Stomach smooth muscle (tissue), 2 donors: ENCODE results near the gene RFC4.

Experiments used
- H3K27ac ChIP-seq: one replicate; pipeline ENCODE4 v1.7.0; 2013; ENCODE audit warnings: mild to moderate bottlenecking, low read length, inconsistent platforms
- H3K27me3 ChIP-seq, 2 donors: one replicate each; pipeline ENCODE4 v1.7.0; 2013; ENCODE audit warnings: low read length in 2 of 2; ENCODE audit not compliant: insufficient read depth in 2 of 2, control insufficient read depth in 1 of 2
- H3K36me3 ChIP-seq, 2 donors: one replicate each; pipeline ENCODE4 v1.7.0; 2013; ENCODE audit warnings: low read length in 2 of 2; ENCODE audit not compliant: control insufficient read depth in 2 of 2, insufficient read depth in 2 of 2
- H3K4me1 ChIP-seq: one replicate; pipeline ENCODE4 v1.7.0; 2013; ENCODE audit warnings: low read length; ENCODE audit not compliant: control insufficient read depth, insufficient read depth
- H3K4me3 ChIP-seq, 2 donors: one replicate each; pipeline ENCODE4 v1.7.0; 2013; ENCODE audit warnings: low read length in 2 of 2
- H3K9ac ChIP-seq, 2 donors: one replicate each; pipeline ENCODE4 v1.7.0; 2013; ENCODE audit warnings: low read length in 2 of 2, mild to moderate bottlenecking in 1 of 2
- H3K9me3 ChIP-seq, 2 donors: one replicate each; pipeline ENCODE4 v1.7.0; 2013; ENCODE audit warnings: low read length in 2 of 2; ENCODE audit not compliant: control insufficient read depth in 2 of 2
- donor health status: healthy.
- donor health status: Pancreatic carcinoma.

RFC4 gene

GRCh38 chr3:186746008-186746407, 60.3 kb downstream of the RFC4 start:
- Histone ChIP-seq H3K36me3 (no peaks in the 10 kb centered on the region), H3K9me3 (no peaks in the 10 kb centered on the region), H3K27me3 (peaks cover 0 to 2% of the 10 kb centered on the region in 2 donors), H3K27ac (no peak overlapping the region), H3K4me3 (no peak overlapping the region), H3K4me1 (no peaks in the 10 kb centered on the region), H3K9ac (no peak overlapping the region)

- Histone ChIP-seq H3K4me3 (no peak overlapping the region), H3K27me3 (peaks cover 2% of the 10 kb centered on the region in 2 donors), H3K27ac (no peak overlapping the region), H3K4me1 (no peaks in the 10 kb centered on the region), H3K36me3 (no peaks in the 10 kb centered on the region), H3K9ac (no peak overlapping the region), H3K9me3 (no peaks in the 10 kb centered on the region)
Measured at GRCh38 chr3:186743666-186744065, 62.6 kb downstream of the RFC4 start.

GRCh38 chr3:186742618-186743380, 63.5 kb downstream of the RFC4 start:
- H3K4me3 ChIP-seq: no peak overlapping the region
- H3K27ac ChIP-seq: no peak overlapping the region
- H3K36me3 ChIP-seq: no peaks in the 10 kb centered on the region
- no peaks in the 10 kb centered on the region for H3K9me3 ChIP-seq
- peaks cover 2% of the 10 kb centered on the region in 2 donors for H3K27me3 ChIP-seq
- no peak overlapping the region for H3K9ac ChIP-seq
- H3K4me1 ChIP-seq: no peaks in the 10 kb centered on the region
